Prostate gland (tissue), 2 donors: Measurements from ENCODE around the gene ABCA5. TPM values are rescaled to one million over a fixed set of nuclear protein-coding genes. Genes with fewer than 3 reads are reported as not detected.

Experiments
- DNase-seq: peaks from one replicate; pipeline ENCODE4 v3.0.0-alpha.2; 2019; ENCODE audit warnings: low spot score
- H3K27ac ChIP-seq, 2 donors: fragments of 200-600 bp; sonication (generic); 2 replicates each; pipeline ENCODE4 v1.5.1; 2017 to 2019
- H3K27me3 ChIP-seq: fragments of 200-600 bp; sonication (generic); replicated peaks from 2 replicates; pipeline ENCODE4 v1.5.1; 2019; ENCODE audit not compliant: insufficient read depth
- H3K36me3 ChIP-seq, 2 donors: fragments of 200-600 bp; sonication (generic); 1 replicate in 1 of 2; 2 replicates in 1 of 2; pipeline versions ENCODE4 v1.5.1 to v1.8.1; 2017 to 2019
- H3K4me1 ChIP-seq: fragments of 200-600 bp; sonication (generic); replicated peaks from 2 replicates; pipeline ENCODE4 v1.5.1; 2019
- H3K4me3 ChIP-seq, 2 donors: fragments of 200-600 bp; sonication (generic); 2 replicates each; pipeline ENCODE4 v1.5.1; 2017 to 2019
- H3K9me3 ChIP-seq: fragments of 200-600 bp; sonication (generic); 2 replicates; pipeline ENCODE4 v1.5.1; 2017
- CTCF ChIP-seq, 4 experiments: fragments of 200-600 bp in 2 of 4; fragments of 450-650 bp in 2 of 4; sonication (generic) in 2 of 4; IDR thresholded peaks; 1 replicate in 3 of 4; 2 replicates in 1 of 4; pipeline ENCODE4 v1.5.1; 2016 to 2019; ENCODE audit warnings: antibody characterized with exemption in 4 of 4, mild to moderate bottlenecking in 2 of 4, moderate library complexity in 2 of 4
- POLR2A ChIP-seq: fragments of 450-650 bp; IDR thresholded peaks from one replicate; pipeline ENCODE4 v1.6.1; 2016; ENCODE audit warnings: antibody characterized with exemption, mild to moderate bottlenecking
- POLR2AphosphoS5 ChIP-seq: sonication (generic); formaldehyde crosslinking; IDR thresholded peaks from one replicate; pipeline ENCODE4 v1.6.1; 2017; ENCODE audit warnings: antibody characterized with exemption
- WGBS: methylation state at CpG from one replicate; pipeline ENCODE4 v1.1.5; 2018; 5-methylcytosine and 5-hydroxymethylcytosine counted together
- intact Hi-C: fragments of 100-400 bp; cut with DNase I; formaldehyde crosslinking; loops from one replicate; pipeline ENCODE4 v1.14.2; 2022
- total RNA-seq, 2 donors: library from RNA; depleted of rRNA; stranded (reverse); fragments of >200 nt; gene quantifications; one replicate each; pipeline ENCODE4 v1.1.0, GENCODE V29; 2016

ABCA5 gene
- total RNA-seq, 2 donors from 2014 or later, result 31.0 to 31.3 TPM

DNA sequence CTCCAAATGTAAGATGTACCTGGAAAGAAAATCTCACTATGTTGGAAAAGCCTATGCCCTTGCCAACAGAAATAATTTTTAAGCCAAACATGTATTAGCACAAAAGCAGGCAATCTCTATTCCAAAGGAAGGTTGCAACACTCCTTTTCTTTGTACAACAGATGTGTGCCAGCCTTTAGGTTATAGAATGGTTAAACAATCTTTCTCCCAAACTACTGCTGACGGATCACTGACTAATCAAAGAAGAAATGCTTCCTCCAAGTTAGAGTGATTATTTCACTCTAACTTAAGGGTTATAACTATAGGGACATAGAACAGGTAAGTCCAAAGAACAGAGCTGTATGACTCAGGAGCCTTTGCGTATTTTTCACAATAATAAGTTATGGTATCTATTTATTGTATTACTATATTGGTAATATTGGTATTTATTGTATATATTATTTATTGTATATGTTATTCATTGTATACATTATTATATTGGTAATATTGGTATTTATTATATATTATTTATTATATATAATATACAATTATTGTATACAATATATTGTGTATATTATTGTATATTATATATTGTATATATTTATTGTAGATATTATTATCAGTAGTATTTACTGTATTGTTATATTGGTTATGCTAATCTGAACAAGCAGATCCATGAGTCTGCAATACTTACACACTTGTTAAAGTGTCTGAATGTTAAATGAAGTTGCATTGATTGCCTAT lies 36.7 kb upstream of the ABCA5 start:
- Histone ChIP-seq H3K36me3 (no peaks in the 10 kb centered on the region), H3K4me1 (no peaks in the 10 kb centered on the region), H3K27me3 (no peaks in the 10 kb centered on the region), H3K9me3 (no peaks in the 10 kb centered on the region), H3K4me3 (no peak overlapping the region), H3K27ac (no peak overlapping the region)
- DNase-seq, result no peak
- intact Hi-C loops, result no loop called here
- no peak for TF ChIP-seq POLR2A
- TF ChIP-seq CTCF (IDR thresholded peaks at IDR 0.05), result no peak
- TF ChIP-seq POLR2AphosphoS5, result no peak
- WGBS, result 66% methylated on average over 2 of the region's 2 CpGs

DNA sequence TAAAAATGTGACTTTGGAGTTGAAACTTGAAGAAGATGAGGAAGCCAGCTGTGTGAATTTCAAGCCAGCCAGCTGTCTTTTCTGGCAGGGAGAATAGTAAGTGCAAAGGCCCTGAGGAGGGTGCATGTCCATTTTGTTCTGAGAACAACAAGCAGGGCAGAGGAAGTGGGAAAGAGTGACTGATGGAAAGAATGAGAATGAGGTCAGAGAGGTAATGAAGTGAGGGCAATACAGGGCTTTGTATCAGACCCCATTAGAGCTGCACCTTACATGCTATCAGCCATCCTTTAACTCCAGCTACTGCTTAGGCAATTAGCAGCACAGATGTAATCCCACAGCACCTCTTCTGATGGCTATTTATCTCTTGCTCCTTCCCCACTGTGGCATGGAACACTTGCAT lies 34.2 kb upstream of the ABCA5 start:
- no peak overlapping the region for H3K4me3 ChIP-seq
- intact Hi-C loops, result no loop called here
- no peak for TF ChIP-seq CTCF (IDR thresholded peaks at IDR 0.05)
- no peak for TF ChIP-seq POLR2A
- no peak for TF ChIP-seq POLR2AphosphoS5
- no peaks in the 10 kb centered on the region for H3K4me1 ChIP-seq
- no peaks in the 10 kb centered on the region for H3K36me3 ChIP-seq
- DNase-seq, result no peak
- no peak overlapping the region for H3K27ac ChIP-seq
- H3K9me3 ChIP-seq, result no peaks in the 10 kb centered on the region
- H3K27me3 ChIP-seq, result no peaks in the 10 kb centered on the region

GRCh38 chr17:69358688-69359596 lies 32.0 kb upstream of the ABCA5 start:
- TF ChIP-seq CTCF (IDR thresholded peaks at IDR 0.05) (no peak), POLR2AphosphoS5 (no peak), POLR2A (no peak)

DNA sequence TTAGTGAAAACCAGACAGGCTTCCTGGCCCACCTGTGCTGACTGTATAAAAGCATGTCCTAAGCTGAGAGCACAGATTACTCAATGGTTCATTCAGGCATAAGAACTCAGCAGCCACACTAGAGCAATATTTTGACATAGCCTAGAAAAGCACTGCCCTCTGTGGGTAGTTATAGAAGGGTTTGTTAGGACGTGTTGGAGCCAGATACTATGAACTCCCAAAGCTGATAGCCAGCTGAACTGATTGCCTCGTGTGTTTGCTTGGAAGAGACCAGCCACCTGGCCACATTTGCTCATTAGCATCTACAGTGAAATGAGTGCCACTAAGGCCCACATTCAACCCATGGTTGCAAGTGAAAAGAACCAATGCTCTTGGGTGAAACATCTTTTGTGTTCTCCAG lies 30.8 kb upstream of the ABCA5 start:
- Histone ChIP-seq H3K27ac (no peak overlapping the region), H3K4me3 (no peak overlapping the region), H3K27me3 (no peaks in the 10 kb centered on the region), H3K36me3 (no peaks in the 10 kb centered on the region), H3K9me3 (no peaks in the 10 kb centered on the region), H3K4me1 (no peaks in the 10 kb centered on the region)
- TF ChIP-seq CTCF (IDR thresholded peaks at IDR 0.05), result no peak
- TF ChIP-seq POLR2A, result no peak
- no peak for TF ChIP-seq POLR2AphosphoS5
- no peak for DNase-seq
- intact Hi-C loops, result no loop called here
- WGBS, result 40% methylated on average over 2 of the region's 2 CpGs

More at GRCh38 chr17:69358688-69359596, 32.0 kb upstream of the ABCA5 start:
- WGBS, result 72% methylated on average over 3 of the region's 3 CpGs
- Histone ChIP-seq H3K36me3 (no peaks in the 10 kb centered on the region), H3K9me3 (no peaks in the 10 kb centered on the region), H3K27me3 (no peaks in the 10 kb centered on the region), H3K4me1 (no peaks in the 10 kb centered on the region), H3K27ac (no peak overlapping the region), H3K4me3 (no peak overlapping the region)
- no peak for DNase-seq
- intact Hi-C loops, result no loop called here
